HG03159 (cell line): ENCODE results near the gene EIF3K.

Experiments used
- ATAC-seq: cut with Tn5 transposase; IDR thresholded peaks from one replicate; pipeline ENCODE4 v1.9.1; 2021; ENCODE audit warnings: mild to moderate bottlenecking, moderate library complexity; ENCODE audit not compliant: unreplicated experiment

Gene EIF3K

DNA sequence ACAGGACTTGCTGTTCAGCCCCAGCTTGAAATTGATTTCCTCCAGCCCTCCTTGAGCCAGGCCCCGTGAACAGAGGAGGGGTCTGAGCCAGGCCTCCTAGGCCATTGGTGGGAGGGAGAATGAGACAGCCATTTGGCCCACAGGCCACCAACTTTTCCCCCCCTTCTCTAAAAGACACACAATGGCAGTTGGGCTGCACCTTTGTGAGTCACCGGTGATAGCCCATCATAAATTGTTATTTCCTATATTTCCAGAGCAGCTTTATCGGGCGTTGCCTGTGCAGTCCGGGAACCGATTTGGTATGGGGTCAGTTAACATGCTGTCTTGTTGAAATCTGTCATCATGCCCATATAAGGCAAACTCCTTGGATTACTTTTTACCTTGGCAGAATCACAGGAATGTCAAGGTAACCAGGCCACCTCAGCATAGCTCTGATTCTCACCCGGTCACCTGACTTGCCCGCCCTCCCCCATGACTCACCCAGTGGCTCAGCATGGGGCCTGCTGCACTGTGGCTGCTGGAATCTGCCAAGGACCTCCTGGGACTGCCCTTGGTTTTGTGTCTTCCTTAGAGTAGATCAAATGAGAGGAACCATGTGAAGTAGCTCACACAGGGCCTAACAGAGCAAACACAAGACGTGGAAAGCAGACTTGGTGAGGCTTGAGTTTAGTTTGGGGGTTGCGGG, 64.5 kb downstream of the EIF3K start:
- ATAC-seq: no peak

DNA sequence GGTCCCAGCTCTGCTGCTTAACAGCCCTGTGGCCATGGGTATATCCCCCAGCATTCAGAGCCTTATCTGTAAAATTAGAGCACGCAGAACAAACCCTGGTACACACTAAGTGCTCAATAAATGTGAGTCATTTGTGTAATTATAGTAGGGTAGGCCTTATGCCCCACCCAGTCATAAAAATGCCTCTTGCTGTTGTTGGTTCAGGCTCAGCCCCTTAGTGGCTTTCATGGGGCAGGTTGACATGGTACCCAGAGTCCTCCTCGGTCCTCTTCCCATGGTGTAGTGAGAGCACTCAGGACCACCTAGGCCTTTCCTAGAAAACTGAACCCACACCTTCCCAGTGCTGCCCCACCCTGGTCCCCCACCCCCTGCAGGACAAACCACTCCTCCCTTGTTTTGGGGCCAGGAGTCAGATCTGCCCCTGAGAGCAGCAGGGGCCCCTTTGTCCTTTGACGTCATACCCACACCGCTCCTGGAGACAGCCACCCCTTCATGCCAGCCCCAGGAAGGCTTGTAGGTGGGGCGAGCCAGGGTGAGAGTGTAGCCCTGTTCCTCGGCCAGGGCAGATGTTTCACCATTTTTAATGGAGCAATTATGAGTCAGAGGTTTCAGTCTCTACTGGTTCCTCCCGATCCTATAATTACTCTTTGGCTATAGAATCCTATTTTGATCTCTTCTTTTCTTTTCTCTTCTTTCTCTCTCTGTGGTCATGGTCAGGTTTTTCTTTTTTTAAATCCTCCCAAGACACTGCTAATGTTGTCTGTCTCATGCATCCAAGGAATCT, 65.3 kb downstream of the EIF3K start:
- ATAC-seq: no peak

DNA sequence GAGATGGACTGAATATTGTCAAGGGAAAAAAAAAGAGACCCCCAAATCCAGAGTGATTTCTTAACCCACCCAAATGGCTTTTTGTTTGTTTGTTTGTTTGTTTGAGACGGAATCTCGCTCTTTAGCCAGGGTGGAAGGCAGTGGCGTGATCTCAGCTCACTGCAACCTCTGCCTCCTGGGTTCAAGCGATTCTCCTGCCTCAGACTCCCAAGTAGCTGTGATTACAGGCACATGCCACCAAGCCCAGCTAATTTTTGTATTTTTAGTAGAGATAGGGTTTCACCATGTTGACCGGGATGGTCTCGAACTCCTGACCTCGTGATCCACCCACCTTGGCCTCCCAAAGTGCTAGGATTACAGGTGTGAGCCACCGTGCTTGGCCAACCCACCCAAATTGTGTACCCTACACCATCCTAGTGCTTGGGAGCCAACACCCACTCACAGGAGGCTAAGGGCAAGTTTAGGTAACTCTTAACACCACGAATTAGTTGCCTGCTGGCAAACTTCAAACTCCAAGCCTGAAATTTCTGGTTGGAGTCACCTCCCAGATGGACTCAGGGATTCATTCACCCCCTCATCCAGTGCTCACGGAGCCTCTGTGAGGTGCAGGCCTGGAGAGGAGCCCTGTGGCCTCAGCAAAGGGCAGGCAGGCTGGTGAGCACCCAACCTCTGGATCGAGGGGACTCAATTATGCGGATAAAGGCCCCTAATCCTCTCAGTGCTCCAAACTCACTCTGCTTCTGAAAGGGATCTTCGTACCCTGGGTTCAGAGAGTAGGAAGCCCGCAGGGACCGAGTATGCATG, 66.1 kb downstream of the EIF3K start:
- ATAC-seq: no peak

DNA sequence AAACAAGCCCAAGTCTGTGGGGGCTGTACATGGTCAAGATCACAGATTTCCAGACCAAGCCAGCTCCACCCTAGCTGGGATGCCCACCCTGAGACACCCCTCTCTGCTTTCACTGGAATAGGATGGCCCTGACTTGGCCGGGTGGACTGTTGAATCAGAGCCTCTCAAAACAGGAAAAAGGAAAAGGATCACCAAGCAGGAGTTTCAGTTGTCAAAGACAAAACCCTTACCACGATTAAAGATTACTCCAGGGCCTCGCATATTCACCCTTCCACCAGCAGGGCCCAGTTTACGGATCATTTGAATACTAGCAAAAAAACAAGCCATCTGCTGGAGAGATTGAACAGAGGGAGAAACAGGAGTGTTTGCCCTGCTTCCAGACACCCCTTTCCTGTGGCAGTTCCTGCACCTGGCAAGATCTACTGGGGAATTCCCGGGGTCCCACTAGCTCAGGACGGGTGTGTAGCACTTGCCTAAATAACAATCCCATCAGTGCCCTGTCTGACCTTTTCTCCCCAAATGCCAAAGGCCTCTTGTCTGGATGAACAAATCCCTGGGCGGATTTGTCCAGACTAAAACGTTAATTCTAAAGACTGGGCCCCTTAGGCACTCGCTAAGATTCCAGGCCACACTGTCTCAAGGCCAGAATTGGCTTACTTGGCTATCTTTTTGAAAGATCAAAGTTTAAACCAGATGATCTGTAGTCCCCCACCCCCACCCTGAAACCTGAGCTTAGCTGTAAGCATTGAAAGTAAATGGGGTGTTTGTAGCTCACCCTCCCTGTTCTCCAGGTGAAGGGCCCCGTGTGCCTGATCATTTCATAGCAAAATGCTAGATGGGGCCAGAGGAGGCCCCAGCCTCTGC, 66.9 kb downstream of the EIF3K start:
- no peak for ATAC-seq

DNA sequence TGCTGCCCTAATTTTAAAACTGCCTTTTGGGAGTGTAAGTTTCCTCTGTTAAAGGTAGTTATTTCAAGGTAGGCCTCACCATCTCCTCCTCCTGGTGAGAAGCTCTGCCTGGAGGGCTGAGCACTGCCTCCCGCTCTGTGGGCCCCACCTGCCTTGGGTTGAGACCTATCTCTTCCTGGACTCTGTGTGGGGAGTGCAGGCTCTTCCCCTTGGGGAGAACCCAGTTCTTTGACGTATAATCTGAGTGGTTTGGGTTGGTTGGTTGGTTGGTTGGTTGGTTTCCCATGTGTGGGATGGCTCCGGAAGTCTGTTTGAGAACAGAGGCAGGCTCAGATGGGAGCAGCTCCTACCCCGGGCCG, 67.5 kb downstream of the EIF3K start:
- ATAC-seq: no peak
